HEK293T (cell line): ENCODE data around the gene HIF3A.
"Not testable (repeated sequence)": the region's sequence is repeated elsewhere in the genome, so short reads cannot be mapped to it uniquely, and the experiment has no call there.

Source experiments
- BHLHE40 ChIP-seq: fragments of 450-650 bp; IDR thresholded peaks from 2 replicates; pipeline ENCODE4 v1.6.1; 2016; ENCODE audit warnings: mild to moderate bottlenecking, moderate library complexity, borderline replicate concordance
- FOXK2 ChIP-seq: fragments of 450-650 bp; IDR thresholded peaks from 2 replicates; pipeline ENCODE4 v1.6.1; 2016; ENCODE audit warnings: mild to moderate bottlenecking
- NFRKB ChIP-seq: fragments of 450-650 bp; IDR thresholded peaks from 2 replicates; pipeline ENCODE4 v1.6.1; 2016; ENCODE audit warnings: mild to moderate bottlenecking, moderate library complexity

GRCh38 chr19:46375476-46376067 is 78.7 kb downstream of the HIF3A start:
- not testable (repeated sequence) for TF ChIP-seq NFRKB, FOXK2, BHLHE40
